Type B pancreatic cell (in vitro differentiated cells): Measurements from ENCODE around the gene BTG2. TPM values are rescaled to one million over a fixed set of nuclear protein-coding genes. Genes with fewer than 3 reads are reported as not detected.

Experiments
- DNase-seq: peaks from one replicate; pipeline ENCODE4 v3.0.0; 2021; ENCODE audit warnings: mixed read lengths; ENCODE audit not compliant: unreplicated experiment; ENCODE audit errors: extremely low spot score
- H3K27ac Mint-ChIP-seq: 2 replicates; pipeline ENCODE4 v1.8.0; 2021; ENCODE audit warnings: mild to moderate bottlenecking, mixed read lengths
- H3K27me3 Mint-ChIP-seq: 2 replicates; pipeline ENCODE4 v1.8.0; 2021; ENCODE audit warnings: mixed read lengths
- H3K36me3 Mint-ChIP-seq: 2 replicates; pipeline ENCODE4 v1.8.0; 2021; ENCODE audit warnings: mixed read lengths
- H3K4me1 Mint-ChIP-seq: one replicate; pipeline ENCODE4 v1.8.0; 2021; ENCODE audit warnings: mixed read lengths; ENCODE audit not compliant: unreplicated experiment
- H3K4me3 Mint-ChIP-seq: 2 replicates; pipeline ENCODE4 v1.8.0; 2021; ENCODE audit warnings: mild to moderate bottlenecking, mixed read lengths
- H3K9me3 Mint-ChIP-seq: 2 replicates; pipeline ENCODE4 v1.8.0; 2021; ENCODE audit warnings: mixed read lengths
- total RNA-seq: library from RNA; stranded (reverse); gene quantifications from 2 replicates; pipeline ENCODE4 v1.2.1, GENCODE V29; 2021; ENCODE audit warnings: low replicate concordance
- TF ChIP-seq, protein P1 (sequence below): fragments of 200-600 bp; sonication (generic); conservative IDR thresholded peaks from 2 replicates; pipeline ENCODE4 v1.5.0; 2021; ENCODE audit warnings: antibody characterized with exemption, mild to moderate bottlenecking

The BTG2 gene
- total RNA-seq, 1 donor from 2014 or later, result 49.8 TPM

DNA sequence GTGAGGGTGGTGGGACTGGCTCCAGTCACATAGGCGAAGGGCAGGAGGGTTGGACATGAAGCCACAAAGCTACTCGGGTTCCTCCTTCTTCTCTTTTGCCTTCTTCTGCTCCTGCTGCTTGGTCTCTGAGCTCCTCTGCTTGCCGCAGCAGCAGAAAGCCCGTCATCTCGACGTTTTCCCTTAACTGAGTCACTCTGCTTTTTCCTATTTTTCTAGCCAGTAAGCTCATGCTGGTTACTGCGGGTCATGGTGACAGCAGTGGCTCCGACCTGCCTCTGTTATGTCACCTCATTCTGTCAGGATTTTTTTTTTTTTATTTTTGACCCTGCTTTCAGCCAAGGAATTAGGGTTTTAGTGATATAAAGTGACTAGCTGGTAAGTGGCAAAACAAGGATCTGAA lies 48.2 kb downstream of the BTG2 start:
- Mint-ChIP-seq H3K27ac (no peak overlapping the region), H3K4me3 (no peak overlapping the region), H3K36me3 (no peaks in the 10 kb centered on the region), H3K27me3 (peaks cover 48% of the 10 kb centered on the region), H3K4me1 (peaks cover 13% of the 10 kb centered on the region), H3K9me3 (peaks cover 4% of the 10 kb centered on the region)
- TF ChIP-seq, protein P1, sequence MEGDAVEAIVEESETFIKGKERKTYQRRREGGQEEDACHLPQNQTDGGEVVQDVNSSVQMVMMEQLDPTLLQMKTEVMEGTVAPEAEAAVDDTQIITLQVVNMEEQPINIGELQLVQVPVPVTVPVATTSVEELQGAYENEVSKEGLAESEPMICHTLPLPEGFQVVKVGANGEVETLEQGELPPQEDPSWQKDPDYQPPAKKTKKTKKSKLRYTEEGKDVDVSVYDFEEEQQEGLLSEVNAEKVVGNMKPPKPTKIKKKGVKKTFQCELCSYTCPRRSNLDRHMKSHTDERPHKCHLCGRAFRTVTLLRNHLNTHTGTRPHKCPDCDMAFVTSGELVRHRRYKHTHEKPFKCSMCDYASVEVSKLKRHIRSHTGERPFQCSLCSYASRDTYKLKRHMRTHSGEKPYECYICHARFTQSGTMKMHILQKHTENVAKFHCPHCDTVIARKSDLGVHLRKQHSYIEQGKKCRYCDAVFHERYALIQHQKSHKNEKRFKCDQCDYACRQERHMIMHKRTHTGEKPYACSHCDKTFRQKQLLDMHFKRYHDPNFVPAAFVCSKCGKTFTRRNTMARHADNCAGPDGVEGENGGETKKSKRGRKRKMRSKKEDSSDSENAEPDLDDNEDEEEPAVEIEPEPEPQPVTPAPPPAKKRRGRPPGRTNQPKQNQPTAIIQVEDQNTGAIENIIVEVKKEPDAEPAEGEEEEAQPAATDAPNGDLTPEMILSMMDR, result no peak
- no peak for DNase-seq

DNA sequence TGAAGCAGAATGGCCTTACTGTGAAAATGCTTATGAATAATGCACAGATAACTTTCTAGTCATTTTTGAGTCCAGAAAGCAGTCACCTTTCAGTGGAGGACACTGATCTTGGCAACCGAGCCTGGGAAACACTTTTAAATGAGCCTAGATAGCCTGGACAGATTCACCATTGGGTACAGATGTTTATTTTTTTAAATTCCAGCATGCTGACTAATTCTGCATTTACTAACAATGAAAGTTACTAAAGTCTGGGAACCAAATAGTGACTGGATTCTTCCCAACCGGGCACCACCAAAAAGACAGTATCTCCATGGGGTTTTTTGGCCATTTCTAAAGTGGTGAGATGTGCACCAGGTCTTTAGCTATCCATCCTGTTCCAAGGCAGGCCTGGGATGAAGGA lies 48.9 kb downstream of the BTG2 start:
- Mint-ChIP-seq H3K27me3 (peaks cover 55% of the 10 kb centered on the region), H3K9me3 (peaks cover 4% of the 10 kb centered on the region), H3K27ac (no peak overlapping the region), H3K36me3 (no peaks in the 10 kb centered on the region), H3K4me3 (no peak overlapping the region), H3K4me1 (peaks cover 17% of the 10 kb centered on the region)
- TF ChIP-seq, protein P1, result no peak
- no peak for DNase-seq

DNA sequence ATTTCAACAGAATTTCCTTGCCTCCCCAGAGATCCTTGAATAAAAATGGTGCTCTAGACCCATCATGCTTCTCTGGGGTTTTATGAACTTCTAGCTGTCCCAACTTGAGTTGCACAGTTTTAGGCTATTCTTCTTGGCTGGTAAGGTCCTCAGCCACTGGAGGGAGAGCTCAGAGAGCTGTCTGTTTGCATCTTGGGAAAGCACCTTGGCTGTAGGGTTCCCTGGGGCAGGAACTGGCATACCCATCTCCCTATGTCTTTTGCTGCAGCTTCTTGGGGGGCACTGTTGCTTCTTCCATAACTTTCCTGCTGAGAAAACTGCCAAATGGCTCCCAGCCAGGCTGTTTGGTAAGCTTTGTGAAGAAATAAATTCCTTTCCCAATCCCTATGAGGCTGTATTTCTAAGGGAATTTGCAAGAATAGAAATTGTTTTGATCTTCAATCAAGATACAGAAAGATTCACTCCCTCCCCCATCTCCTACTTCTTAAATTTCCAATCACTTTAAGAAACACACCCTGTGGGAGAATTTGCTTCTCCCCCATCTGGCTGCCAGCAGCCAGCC lies 53.8 kb downstream of the BTG2 start:
- DNase-seq, result no peak
- Mint-ChIP-seq H3K36me3 (no peaks in the 10 kb centered on the region), H3K4me3 (no peak overlapping the region), H3K27ac (no peak overlapping the region), H3K4me1 (peaks cover 16% of the 10 kb centered on the region), H3K27me3 (peaks cover 51% of the 10 kb centered on the region), H3K9me3 (peaks cover 4% of the 10 kb centered on the region)
- TF ChIP-seq, protein P1, result no peak

Other genes starting within 250 kb of the BTG2 start
- gene MYOG, start 219.5 kb upstream of the BTG2 start, total RNA-seq, result 2.1 TPM in 1 of 2 replicates, not detected in the other
- 0.40 and 2.7 TPM in 2 replicates for gene ADORA1, start 177.8 kb upstream of the BTG2 start, total RNA-seq
- gene MYBPH, start 129.7 kb upstream of the BTG2 start, total RNA-seq, result 1.6 TPM in 1 of 2 replicates, not detected in the other
- 0.21 TPM in 1 of 2 replicates, not detected in the other for gene CHI3L1, start 118.8 kb upstream of the BTG2 start, total RNA-seq
- gene CHIT1, start 75.8 kb upstream of the BTG2 start, total RNA-seq, result not detected in 2 replicates
- gene FMOD, start 45.6 kb downstream of the BTG2 start, total RNA-seq, result 3.9 and 8.3 TPM in 2 replicates
- 0.07 and 1.1 TPM in 2 replicates for gene PRELP, start 170.3 kb downstream of the BTG2 start, total RNA-seq
- gene OPTC, start 188.6 kb downstream of the BTG2 start, total RNA-seq, result not detected in 2 replicates